OCI-LY1 (cell line): ENCODE results near the gene PIP4K2C.

Experiments
- CTCF ChIP-seq: fragments of 200-600 bp; sonication (generic), shearing (Covaris generic); IDR thresholded peaks from 2 replicates; pipeline ENCODE4 v1.5.1; 2017; ENCODE audit warnings: mild to moderate bottlenecking, antibody characterized with exemption, low read length, moderate library complexity, mixed read lengths
- EZH2 ChIP-seq: fragments of 200-600 bp; sonication (generic), shearing (Covaris generic); IDR thresholded peaks from 2 replicates; pipeline ENCODE4 v1.8.0; 2017; ENCODE audit warnings: borderline replicate concordance, mixed run types, mild to moderate bottlenecking, antibody characterized with exemption, low read length, moderate library complexity, mixed read lengths

- TF ChIP-seq CTCF (no peak), EZH2 (no peak)
These were observed 27.6 kb upstream of the PIP4K2C start for GRCh38 chr12:57563358-57563757.
